H1 (cell line): ENCODE results near the gene PLA2G4A.

Experiments
- EZH2 ChIP-seq: fragments of 200-600 bp; sonication (generic); IDR thresholded peaks from 2 replicates; pipeline ENCODE4 v1.7.1; 2012; ENCODE audit warnings: low read depth, mild to moderate bottlenecking, moderate library complexity, low read length, inconsistent platforms; ENCODE audit not compliant: severe bottlenecking
- FOSL1 ChIP-seq: IDR thresholded peaks from 2 replicates; pipeline ENCODE4 v1.6.1; 2011; ENCODE audit warnings: mild to moderate bottlenecking, low read depth, low read length, moderate library complexity; ENCODE audit not compliant: insufficient read depth
- JUN ChIP-seq: IDR thresholded peaks from 2 replicates; pipeline ENCODE4 v1.6.1; 2011; ENCODE audit warnings: low read depth, mild to moderate bottlenecking, improper control_type of control experiment, low read length
- RNF2 ChIP-seq: fragments of 200-900, 300-1000 bp; sonication (generic); IDR thresholded peaks from 2 replicates; pipeline ENCODE4 v1.7.1; 2016; ENCODE audit warnings: borderline replicate concordance, low read depth, mild to moderate bottlenecking, antibody characterized with exemption, low read length; ENCODE audit not compliant: poor library complexity, severe bottlenecking; ENCODE audit errors: missing control alignments
- SRF ChIP-seq: IDR thresholded peaks from 2 replicates; pipeline ENCODE4 v1.6.1; 2011; ENCODE audit warnings: mild to moderate bottlenecking, low read depth, low read length, moderate library complexity
- TAF1 ChIP-seq: IDR thresholded peaks from 2 replicates; pipeline ENCODE4 v1.6.1; 2011; ENCODE audit warnings: mild to moderate bottlenecking, low read depth, low read length

DNA sequence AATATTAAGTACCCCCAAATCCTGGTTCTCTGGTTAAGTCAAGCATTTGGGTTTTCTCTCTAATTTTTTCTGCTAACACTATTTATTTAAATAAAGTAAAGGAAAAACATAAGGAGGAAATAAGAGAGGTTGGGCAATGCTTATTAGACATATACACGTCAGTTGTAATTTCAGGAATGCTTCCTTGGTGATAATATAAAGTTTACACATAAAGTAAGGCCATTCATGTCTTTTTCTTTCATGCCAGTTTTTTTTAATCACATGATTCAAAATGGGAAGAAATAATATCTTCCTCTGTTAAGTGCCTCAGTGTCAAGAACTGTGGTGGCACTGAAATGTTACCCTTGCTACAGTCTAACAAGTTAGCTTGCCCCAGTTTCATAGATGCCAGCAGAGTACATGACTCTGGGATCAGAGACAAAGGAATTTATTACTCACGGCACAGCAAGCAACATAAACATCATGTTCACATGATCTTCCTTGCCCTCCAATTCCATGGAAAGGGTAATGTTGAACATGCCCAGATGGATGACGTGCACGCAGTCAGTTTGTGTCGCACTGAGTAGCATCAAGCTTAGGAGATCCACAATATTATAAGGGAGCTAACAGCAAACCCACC, 184.9 kb downstream of the PLA2G4A start:
- TF ChIP-seq RNF2, result no peak
- no peak for TF ChIP-seq EZH2
- no peak for TF ChIP-seq SRF
- TF ChIP-seq JUN, result no peak
- TF ChIP-seq FOSL1, result no peak
- no peak for TF ChIP-seq TAF1
